ENCODE results near the gene NINL. TPM values are rescaled to one million over a fixed set of nuclear protein-coding genes. Genes with fewer than 3 reads are reported as not detected.

NINL gene
- total RNA-seq, 4 donors from 2014 or later, result 4.0 to 16.5 (median 7.9) TPM

GRCh38 chr20:25437153-25437581, 148.2 kb downstream of the NINL start:
- no peak overlapping the region for H3K4me3 ChIP-seq
- no peaks in the 10 kb centered on the region for H3K36me3 ChIP-seq
- no peak for DNase-seq
- TF ChIP-seq POLR2A (IDR thresholded peaks at IDR 0.05) (no peak), CTCF (IDR thresholded peaks at IDR 0.05) (no peak)
- H3K4me1 ChIP-seq, result no peaks in the 10 kb centered on the region
- H3K27ac ChIP-seq, result no peak overlapping the region
- no peaks in the 10 kb centered on the region for H3K9me3 ChIP-seq
- no peaks in the 10 kb centered on the region for H3K27me3 ChIP-seq

GRCh38 chr20:25424536-25424935, 160.8 kb downstream of the NINL start:
- Histone ChIP-seq H3K9me3 (no peaks in the 10 kb centered on the region), H3K27me3 (no peaks in the 10 kb centered on the region), H3K4me3 (no peak overlapping the region), H3K36me3 (no peaks in the 10 kb centered on the region), H3K4me1 (no peaks in the 10 kb centered on the region), H3K27ac (no peak overlapping the region)
- TF ChIP-seq POLR2A (IDR thresholded peaks at IDR 0.05) (no peak), CTCF (IDR thresholded peaks at IDR 0.05) (no peak)
- DNase-seq, result no peak

GRCh38 chr20:25422032-25422431, 163.3 kb downstream of the NINL start:
- H3K9me3 ChIP-seq, result no peaks in the 10 kb centered on the region
- no peaks in the 10 kb centered on the region for H3K36me3 ChIP-seq
- DNase-seq, result no peak
- no peaks in the 10 kb centered on the region for H3K27me3 ChIP-seq
- TF ChIP-seq POLR2A (IDR thresholded peaks at IDR 0.05) (no peak), CTCF (IDR thresholded peaks at IDR 0.05) (no peak)
- H3K4me1 ChIP-seq, result no peaks in the 10 kb centered on the region
- no peak overlapping the region for H3K27ac ChIP-seq
- H3K4me3 ChIP-seq, result no peak overlapping the region

- DNase-seq, result no peak
- Histone ChIP-seq H3K4me1 (no peaks in the 10 kb centered on the region), H3K36me3 (no peaks in the 10 kb centered on the region), H3K27me3 (no peaks in the 10 kb centered on the region), H3K27ac (no peak overlapping the region), H3K9me3 (no peaks in the 10 kb centered on the region), H3K4me3 (no peak overlapping the region)
- no peak for TF ChIP-seq POLR2A (IDR thresholded peaks at IDR 0.05)
- no peak for TF ChIP-seq CTCF (IDR thresholded peaks at IDR 0.05)
These were observed 164.2 kb downstream of the NINL start for GRCh38 chr20:25421102-25421501.

- Histone ChIP-seq H3K4me3 (no peak overlapping the region), H3K27me3 (no peaks in the 10 kb centered on the region), H3K27ac (no peak overlapping the region), H3K36me3 (no peaks in the 10 kb centered on the region), H3K9me3 (no peaks in the 10 kb centered on the region), H3K4me1 (no peaks in the 10 kb centered on the region)
- no peak for DNase-seq
- TF ChIP-seq CTCF (IDR thresholded peaks at IDR 0.05) (no peak), POLR2A (IDR thresholded peaks at IDR 0.05) (no peak)
These were observed 166.6 kb downstream of the NINL start for GRCh38 chr20:25418776-25419175.

GRCh38 chr20:25408890-25409289, 176.4 kb downstream of the NINL start:
- no peaks in the 10 kb centered on the region for H3K36me3 ChIP-seq
- no peaks in the 10 kb centered on the region for H3K27me3 ChIP-seq
- H3K9me3 ChIP-seq, result no peaks in the 10 kb centered on the region
- H3K4me1 ChIP-seq, result peaks cover 0 to 12% (median 3%) of the 10 kb centered on the region in 4 donors
- no peak overlapping the region for H3K4me3 ChIP-seq
- DNase-seq, result no peak
- no peak overlapping the region for H3K27ac ChIP-seq
- TF ChIP-seq POLR2A (IDR thresholded peaks at IDR 0.05) (no peak), CTCF (IDR thresholded peaks at IDR 0.05) (no peak)

Data from Peyer's patch (tissue), 4 donors.